Stimulated activated CD4-positive, alpha-beta T cell treated with anti-CD3 and anti-CD28 coated beads, Interleukin-2, amount 100 ng/mL, for 4 hours (primary cell): ENCODE measurements around the gene NTN5.
"Not testable (repeated sequence)": the region's sequence is repeated elsewhere in the genome, so short reads cannot be mapped to it uniquely, and the experiment has no call there.

Experiments
- DNase-seq: peaks from one replicate; pipeline ENCODE4 v3.0.0-alpha.2; 2020; ENCODE audit warnings: low read depth

NTN5 gene

DNA sequence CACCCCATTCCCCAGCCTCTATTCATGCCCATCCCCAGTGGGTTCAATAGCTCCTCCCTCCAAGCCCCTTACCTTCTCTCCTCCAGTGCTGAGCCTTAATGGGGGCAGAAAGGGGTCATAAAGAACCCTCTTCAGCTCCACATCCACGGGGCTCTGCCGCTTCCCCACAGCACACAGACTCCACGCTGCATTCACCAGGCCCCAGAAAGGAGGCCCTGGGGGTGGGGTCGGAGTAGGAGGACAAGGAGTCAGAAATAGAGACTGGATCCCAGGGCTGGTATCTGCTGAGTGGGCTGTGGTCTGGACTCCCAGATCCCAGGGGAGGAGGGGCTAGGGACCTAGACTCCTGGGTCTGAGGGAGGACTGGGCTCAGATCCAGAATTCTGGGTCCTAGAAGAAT, 28.5 kb downstream of the NTN5 start:
- DNase-seq, result no peak

DNA sequence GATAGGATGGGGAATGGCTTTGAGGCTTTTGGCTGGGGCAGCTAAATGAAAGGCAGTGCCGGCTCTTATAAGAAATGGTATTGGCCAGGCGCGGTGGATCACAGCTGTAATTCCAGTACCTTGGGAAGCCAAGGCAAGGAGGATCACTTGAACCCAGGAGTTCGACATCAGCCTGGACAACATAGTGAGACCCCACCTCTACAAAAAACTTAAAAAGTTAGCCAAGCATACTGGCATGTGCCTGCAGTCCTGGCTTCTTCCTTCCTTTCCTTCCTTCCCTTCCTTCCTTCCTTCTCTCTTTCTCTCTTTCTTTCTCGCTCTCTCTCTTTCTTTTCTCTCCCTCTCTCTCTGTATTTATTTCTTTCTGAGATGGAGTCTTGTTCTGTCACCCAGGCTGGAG, 30.0 kb downstream of the NTN5 start:
- DNase-seq, result no peak

DNA sequence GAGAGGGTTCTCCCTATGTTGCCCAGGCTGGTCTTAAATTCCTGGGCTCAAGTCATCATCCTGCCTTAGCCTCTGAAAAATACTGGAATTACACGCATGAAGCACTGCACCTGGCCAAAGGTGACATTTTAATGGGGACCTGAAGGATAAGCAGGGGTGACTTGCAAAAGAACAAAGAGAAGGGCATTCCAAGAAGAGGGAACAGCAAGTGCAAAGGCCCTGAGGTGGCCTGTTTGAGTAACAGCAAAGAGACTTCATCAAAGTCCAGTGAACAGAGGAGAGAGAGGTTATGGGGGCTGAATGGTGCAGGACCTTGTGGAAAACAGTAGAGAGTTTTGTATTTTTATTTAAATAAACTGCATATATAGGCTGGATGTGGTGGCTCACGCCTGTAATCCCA, 31.0 kb downstream of the NTN5 start:
- no peak for DNase-seq

DNA sequence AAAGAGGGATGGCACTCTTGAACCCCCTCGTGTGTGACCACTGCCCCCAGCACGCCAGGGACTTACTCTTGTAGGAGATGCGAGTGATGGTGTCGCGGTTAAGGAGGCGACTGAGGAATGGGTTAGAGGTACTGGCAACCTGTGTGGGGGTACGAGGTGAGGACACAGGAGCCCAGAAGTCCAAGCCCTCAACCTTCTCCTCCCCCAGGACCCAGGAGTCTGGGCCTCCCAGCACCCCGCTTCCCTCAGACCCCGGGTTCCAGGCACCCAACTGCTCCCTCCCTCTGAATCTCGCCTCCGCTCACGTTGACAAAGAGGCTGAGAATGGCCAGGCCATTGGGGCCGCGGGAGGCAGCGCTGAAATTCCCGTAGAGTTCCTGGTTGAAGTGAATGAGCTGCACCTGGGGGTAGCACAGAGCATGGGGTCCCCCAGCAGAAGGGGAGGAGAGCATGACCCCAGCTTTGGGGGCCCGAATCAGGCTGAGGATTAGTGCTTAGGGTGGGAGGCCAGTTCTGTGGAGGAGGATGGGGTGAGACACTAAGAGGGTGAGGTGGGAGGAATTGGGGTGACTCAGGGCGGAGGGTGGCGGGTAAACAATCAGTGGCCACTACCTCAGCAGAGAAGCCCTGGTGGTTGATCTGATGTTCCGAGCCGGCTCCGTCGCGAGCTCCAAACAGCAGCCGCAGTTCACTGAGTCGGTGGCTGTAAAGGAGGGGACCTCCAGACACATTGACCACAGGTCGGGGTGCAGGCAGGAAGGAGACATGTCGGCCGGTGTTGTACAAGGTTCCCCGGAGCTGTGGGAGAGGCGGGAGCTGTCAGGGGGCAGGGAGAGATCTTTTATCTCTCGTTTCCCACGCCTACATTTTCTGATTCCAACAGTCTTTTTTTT, 33.1 kb downstream of the NTN5 start:
- no peak for DNase-seq

DNA sequence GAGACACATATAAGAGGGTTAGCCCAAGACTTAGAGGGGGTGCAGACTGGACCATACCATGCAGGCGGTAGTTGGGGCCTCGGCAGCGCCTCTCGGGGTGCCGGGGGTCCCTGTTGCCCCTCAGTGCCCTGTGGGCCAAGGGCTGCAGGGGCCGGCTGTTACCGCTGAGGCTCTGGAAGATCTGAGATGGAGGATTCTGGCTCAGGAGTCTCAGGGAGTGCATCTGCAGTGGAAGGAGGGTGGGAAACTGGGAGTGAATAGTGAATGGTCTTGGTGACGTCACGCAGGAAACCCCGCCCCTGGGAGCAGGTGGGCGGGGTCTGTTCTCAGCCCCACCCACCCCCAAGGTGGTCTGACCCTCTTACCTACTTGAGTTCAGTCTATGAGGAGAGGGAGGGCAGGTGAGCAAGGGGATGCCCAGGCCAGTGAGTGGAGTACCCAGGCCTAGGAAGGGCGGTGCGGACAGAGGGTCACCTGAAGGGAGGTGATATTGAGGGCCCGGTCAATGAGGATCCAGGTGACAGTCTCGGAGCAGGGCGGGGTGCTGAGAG, 33.9 kb downstream of the NTN5 start:
- no peak for DNase-seq

DNA sequence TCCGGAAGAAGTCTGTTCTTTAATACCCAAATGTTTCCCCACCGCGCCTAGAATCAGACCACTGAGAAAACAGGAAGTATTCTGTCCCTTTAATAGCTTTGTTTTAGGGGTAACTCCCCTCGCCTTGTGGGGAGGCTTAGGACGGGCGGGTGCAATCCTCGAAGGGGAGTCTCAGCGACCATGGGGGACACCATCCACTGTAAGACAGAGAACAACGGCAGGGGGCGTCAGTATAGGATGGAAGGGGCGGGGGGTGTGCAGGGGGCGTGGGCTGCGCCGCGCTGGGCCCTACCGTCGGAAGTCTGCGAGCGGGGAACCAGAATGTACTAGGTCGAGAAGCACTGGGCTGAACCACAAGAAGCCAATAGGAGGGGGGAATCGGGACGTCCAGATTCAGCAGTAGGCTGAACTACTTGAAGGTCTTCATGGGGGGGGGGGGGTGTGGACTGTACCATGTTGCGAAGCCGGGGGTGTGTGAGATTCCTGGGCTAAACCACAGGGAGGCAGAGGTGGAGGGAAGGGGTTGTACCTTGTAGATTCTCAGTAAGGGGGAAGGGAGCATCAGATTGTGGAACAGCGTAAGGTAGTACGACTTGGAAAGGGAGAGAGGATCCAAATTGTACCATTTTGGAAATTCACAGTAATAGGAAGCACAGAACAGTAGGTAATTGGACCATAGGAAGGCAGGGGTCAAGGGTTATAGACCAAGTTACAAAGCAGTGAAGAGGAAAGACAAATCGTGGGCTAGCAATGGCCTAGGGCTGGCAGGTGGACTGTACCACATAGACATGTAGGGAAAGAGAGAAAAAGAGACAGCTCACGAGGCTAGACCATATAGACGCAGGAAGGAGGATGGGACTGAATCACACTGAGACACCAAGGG, 34.6 kb downstream of the NTN5 start:
- peak; percentile 80 for DNase-seq

DNA sequence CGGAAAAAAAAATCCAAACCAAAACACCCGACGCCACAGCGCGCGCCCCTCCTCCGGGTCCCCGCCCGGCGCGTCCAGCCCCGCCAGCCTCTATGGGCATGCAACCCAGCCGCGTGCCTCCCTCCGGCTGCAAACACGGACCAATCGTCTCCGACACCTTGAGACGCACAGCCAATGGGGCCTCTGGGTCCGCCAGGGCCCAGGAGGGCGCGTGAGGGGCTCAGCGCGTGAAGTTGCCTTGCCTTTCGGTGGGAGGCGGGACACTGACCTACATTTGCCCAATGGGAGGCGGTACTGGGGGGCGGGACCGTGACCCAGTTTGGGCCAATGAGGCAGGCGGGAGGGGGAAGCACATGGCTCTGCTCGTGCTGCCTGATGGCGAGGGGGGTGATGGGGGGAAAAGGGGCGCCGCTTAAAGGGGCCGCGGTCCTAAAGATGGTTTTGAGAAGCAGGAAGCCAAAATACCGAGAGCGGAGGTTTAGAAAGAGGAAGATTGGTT, 35.3 kb downstream of the NTN5 start:
- DNase-seq, result peak; percentile 99

DNA sequence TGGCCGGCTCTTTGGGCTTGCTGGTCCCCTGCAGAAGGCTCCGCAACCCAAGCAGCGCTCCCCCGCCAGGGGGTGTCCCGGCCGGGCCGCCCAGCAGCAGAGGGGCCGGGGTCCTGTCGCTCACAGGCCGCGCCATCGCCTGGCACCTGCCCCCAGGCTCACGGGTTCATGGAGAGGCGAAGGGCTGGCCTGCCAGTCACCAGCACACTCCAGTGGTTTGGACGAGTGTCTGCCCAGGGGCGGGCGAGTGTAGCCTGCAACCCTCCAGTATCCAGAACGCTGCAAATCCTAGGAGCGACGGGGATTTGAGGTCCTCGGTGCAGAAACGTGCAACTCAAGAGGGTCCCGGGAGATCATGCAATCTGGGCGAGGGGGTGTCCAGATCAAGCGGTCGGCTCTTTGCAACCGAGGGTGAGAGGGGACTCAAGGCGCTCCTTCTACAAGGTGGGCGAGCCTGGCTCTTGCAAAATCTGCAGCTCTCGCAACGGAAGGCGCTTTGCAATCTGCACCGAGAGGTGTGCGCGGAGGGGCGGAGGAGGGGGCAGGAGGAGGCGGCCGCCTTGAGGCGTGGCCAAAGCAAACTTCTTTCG, 35.9 kb downstream of the NTN5 start, which contains the start of gene DBP:
Gene DBP (minus strand): TSS at position 521 of the 590 bp plus-strand sequence. CDS start 385 bp downstream, at position 136.
- DNase-seq, result no peak

DNA sequence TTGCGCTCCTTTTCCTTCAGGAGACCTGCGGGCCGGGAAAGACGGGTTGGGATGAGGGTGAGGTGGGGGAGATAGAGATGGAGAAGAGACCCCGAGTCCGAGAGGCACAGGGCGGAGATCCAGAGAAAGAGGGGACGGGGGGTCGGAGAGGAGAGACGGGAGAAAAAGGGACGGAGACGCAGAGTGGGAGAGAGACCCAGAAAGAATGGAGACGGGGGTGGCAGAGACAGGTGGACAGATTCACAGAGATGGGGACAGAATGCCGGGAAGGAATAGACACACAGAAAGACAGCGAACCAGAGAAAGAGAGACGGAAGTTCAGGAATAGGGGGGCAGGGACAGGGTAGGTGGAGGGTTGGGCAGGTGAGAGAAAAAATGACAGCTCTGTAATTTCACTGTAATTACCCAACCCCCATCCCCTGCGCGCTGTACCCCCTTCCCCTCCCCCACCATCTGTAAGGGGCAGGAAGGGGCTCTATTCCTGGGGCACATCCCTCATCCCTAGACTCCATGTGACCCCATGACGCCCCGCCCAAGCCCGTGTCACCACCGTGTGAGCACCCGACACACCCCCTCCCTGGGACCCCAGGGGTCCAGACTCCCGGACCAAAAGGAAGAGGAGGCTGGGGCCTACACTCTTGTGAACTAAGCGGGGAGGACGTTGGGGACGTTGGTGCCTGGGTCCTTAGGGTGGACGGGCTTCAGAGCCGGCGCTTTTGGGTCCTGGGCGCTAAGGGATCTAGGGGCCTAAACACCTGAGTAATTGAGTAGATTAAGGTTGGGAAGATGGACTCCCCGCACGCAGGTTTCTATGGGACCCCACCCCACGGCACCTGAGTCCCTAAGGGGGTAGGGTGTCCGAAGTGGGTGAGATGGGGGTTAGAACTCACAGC, 36.6 kb downstream of the NTN5 start:
- no peak for DNase-seq

DNA sequence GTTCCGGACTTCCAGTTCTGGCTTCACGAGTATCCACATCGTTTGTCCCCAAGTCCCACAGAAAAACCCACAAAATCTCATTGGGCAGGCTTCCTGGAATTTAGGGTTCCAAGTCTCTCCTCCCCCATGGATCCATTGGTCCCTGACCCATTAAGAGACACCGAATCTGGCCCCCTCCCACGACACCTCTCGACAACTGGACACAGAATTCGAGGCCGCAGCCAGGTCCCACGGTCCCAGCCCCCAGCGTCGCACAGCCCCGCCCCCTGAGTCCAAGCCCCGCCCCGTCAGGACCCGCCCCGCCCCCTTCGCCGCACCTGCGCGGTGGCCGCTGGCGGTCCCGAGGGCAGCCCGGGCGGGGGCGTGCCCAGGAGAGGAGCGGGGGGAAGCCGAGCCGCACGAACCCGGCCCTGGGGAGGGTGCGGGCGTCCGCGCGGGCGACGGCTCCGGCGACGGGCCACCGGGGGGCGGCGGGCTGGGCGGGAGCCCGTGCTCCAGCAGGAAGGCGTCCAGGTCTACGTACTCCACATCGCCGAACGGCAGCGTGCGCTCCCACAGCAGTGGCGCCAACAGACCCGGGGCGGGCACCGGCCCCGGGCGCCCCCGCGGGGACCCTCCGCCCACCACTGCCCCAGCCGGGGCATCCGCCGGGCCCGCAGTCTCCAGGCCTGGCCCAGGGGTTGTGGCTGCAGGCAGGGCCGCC, 37.4 kb downstream of the NTN5 start:
- DNase-seq, result peak; percentile 68

DNA sequence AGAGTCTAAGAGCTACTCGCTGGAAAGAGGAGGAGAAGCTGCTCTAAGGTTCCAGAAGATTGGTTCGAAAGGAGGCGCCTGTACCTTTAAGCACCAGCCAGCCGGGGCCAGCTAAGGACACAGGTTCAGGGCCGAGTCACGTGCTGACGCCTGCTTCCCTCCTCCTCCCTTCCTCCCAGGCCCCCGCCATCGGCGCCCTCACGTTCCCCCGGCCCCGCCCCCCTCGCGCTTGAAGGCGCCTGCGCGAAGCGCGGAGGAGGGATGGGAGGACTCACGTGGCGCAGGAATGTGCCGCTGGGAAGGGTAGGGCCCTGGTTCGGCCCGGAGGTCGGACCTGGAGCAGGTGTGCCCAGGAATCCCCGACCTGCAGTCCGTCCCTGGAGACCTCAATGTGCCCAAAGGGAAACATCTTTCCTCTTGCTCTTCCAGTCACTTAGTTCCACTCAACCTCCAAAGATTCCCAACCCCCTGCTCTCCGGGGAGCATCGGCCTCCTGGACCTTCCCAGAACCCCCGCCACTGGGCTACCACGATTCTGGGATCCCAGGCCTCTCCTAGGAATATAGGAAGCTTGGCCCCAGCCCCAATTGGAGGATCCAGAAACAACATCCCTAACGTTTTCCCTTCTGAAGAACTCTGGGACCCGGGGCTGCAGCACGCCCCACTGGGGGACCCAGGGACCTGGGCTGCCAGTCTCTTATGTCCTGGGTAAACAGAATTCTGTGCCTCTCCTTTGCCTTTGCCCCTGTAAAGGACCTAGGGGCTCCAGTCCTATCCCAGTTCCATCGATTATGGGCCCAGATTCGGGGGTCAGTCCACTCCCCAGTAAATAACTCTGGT, 38.2 kb downstream of the NTN5 start:
- DNase-seq, result peak; percentile 90

DNA sequence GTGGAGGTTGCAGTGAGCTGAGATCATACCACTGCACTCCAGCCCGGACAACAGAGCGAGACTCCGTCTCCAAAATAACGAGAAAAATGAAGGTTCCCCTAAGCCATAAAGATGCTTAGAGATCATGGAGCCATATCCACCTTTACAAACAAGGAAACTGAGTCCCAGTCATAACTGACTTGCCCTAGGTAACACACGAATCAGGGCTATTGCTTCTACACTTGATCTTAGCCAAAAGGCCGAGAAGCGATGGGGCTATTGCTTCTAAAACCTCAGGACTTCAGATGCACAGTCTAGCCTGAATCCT, 38.8 kb downstream of the NTN5 start:
- DNase-seq, result no peak

DNA sequence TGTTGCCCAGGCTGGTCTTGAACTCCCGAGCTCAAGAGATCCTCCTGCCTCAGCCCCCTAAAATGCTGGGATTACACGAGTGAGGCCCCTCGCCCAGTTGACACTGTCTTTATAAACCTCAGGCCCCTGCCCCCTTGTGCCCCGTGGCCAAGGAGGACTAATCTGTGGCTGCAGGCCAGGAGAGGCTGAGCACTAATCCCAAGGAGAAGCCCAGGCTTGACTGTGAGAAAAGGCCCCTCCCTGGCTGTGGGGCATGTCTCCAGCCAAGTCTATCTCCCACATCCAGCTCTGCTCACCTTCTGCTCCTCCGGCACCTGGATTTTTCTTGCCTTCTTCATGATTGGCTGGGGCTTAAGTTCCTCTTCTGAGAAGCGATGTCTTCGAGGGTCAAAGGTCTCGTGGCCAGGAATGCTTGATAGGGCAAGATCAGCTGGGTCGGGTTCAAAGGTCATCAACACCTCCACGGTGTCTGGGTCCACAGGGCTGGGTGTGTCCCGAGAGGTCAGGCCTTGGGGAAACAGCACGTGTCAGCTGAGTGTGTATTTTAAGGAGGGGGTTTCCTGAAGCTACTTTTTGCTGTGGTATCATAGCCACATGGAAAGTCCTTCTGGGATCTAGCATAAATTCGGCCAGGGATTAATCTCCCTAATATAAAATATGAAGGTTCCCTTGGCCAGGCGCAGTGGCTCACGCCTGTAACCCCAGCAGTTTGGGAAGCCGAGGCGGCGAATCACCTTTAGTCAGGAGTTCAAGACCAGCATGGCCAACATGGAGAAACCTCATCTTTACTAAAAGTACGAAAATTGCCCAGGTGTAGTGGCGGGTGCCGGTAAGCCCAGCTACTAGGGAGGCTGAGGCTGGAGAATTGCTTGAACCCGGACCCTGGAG, 39.4 kb downstream of the NTN5 start:
- no peak for DNase-seq

DNA sequence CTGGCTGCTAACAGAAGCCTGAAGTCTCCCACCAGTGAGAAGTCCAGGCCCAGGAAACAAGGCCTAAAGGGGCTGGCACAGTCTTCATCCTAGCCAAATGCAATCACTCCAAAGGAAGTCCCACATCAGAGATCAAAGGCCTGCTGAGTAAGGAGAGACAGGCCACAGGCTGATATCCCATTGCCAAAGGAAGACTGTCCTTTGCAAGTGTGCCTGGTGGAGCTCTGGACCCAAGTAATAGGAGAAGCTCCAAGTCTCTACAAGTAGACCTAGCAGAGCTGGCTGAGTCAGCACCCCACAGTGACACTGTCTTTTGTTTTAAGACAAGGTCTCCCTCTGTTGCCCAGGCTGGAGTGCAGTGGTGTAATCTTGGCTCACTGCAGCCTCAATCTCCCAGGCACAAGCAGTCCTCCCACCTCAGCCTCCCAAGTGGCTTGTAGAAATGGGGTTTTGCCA, 40.1 kb downstream of the NTN5 start:
- DNase-seq, result no peak

DNA sequence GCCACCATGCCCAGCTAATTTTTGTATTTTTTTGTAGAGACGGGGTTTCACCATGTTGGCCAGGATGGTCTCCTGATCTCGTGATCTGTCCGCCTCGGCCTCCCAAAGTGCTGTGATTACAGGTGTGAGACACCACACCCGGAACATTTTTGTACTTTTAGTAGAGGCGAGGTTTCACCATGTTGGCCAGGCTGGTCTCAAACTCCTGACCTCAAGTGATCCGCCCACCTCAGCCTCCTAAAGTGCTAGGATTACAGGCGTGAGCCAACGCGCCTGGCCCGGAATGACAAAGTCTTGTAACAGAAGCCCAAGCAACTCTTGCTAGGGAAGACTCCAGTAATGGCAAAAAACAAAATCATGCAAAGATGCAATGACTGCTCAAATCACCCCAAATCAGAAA, 40.5 kb downstream of the NTN5 start:
- DNase-seq, result not testable (repeated sequence)

DNA sequence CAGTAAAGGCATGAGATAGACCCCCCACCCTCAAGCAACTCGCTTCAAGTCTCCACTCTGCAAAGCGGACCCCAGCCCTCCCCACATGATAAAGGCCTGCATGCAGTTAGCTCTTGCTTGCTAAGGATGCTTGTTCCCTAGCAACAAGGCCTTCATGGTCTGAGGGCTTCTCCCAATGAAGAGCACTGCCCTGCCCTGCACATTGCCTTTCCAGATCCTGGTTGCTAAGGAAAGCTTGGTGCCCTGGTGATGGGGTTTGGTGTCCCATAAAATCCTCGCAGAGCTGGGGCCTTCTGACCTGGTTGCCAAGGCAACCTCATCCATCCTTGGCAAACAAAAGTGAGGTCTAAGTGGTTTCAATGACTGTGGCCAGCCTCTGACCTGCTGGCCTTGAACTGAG, 41.6 kb downstream of the NTN5 start:
- DNase-seq, result no peak

DNA sequence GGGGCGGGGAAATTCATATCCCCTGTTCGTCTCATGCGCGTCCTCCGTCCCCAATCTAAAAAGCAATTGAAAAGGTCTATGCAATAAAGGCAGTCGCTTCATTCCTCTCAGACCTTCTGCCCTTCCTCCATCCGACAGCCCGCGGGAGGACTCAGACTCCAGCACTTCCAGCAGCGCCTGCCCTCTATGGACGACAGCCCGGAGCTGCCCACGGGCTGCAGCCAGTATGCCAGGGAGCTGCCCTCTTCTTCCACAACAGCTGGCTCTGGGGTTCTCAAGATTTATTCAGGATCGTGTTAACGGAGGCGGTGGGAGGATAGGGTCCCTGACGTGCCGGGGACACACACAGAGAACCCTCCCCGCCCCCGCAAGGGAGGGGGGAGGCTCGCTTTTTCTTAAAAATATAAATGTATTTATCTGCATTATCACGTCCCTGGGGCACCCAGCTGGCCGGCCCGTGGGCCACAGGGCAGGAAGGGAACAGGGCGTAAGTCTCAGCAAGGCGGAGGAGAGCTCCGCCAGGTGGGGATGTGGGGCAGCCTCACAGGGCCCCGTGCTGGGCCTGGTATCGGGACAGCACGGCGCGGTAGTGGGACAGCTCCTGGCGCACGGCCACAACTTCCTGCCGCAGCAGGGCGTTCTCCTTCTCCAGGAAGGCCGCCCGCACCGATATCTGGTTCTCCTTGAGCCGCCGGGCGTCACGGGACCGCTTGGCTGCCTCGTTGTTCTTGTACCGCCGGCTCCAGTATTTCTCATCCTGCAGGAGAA, 42.3 kb downstream of the NTN5 start:
- DNase-seq, result no peak
